ENCODE data around the gene SHH.

DNA sequence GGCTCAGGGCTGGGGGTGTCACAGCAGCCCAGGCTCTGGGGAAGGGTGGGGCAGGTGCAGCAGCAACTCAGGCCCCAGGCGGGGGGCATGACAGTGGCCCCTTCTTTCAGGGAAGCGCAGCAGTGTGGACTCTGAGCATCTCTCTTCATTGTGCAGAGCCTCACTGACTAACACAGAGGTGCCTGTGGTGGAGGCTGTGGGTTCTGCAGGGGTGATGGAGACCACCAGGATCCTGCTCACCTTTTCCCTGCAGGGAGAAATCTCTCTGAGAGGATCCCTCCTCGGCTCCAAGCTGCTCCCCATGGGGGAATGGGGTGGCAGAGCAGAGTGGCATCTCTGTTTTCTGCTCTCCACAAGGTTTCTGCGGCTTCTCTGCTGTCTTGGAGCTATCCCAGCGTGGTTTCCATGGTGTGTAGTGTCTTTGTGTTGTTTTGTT lies 37.8 kb upstream of the SHH start:
- TF ChIP-seq, protein P1, sequence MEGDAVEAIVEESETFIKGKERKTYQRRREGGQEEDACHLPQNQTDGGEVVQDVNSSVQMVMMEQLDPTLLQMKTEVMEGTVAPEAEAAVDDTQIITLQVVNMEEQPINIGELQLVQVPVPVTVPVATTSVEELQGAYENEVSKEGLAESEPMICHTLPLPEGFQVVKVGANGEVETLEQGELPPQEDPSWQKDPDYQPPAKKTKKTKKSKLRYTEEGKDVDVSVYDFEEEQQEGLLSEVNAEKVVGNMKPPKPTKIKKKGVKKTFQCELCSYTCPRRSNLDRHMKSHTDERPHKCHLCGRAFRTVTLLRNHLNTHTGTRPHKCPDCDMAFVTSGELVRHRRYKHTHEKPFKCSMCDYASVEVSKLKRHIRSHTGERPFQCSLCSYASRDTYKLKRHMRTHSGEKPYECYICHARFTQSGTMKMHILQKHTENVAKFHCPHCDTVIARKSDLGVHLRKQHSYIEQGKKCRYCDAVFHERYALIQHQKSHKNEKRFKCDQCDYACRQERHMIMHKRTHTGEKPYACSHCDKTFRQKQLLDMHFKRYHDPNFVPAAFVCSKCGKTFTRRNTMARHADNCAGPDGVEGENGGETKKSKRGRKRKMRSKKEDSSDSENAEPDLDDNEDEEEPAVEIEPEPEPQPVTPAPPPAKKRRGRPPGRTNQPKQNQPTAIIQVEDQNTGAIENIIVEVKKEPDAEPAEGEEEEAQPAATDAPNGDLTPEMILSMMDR (tag by site-specific recombination; IDR thresholded peaks at IDR 0.05): no peak
- no peak for TF ChIP-seq BCL11B (tag by site-specific recombination; IDR thresholded peaks at IDR 0.05; ENCODE audit: low read depth)
- TF ChIP-seq, protein P2, sequence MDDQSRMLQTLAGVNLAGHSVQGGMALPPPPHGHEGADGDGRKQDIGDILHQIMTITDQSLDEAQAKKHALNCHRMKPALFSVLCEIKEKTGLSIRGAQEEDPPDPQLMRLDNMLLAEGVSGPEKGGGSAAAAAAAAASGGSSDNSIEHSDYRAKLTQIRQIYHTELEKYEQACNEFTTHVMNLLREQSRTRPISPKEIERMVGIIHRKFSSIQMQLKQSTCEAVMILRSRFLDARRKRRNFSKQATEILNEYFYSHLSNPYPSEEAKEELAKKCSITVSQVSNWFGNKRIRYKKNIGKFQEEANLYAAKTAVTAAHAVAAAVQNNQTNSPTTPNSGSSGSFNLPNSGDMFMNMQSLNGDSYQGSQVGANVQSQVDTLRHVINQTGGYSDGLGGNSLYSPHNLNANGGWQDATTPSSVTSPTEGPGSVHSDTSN (CRISPR knock-in tag; IDR thresholded peaks at IDR 0.05): no peak
- TF ChIP-seq, protein P3, sequence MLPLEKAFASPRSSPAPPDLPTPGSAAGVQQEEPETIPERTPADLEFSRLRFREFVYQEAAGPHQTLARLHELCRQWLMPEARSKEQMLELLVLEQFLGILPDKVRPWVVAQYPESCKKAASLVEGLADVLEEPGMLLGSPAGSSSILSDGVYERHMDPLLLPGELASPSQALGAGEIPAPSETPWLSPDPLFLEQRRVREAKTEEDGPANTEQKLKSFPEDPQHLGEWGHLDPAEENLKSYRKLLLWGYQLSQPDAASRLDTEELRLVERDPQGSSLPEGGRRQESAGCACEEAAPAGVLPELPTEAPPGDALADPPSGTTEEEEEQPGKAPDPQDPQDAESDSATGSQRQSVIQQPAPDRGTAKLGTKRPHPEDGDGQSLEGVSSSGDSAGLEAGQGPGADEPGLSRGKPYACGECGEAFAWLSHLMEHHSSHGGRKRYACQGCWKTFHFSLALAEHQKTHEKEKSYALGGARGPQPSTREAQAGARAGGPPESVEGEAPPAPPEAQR (tag by site-specific recombination; IDR thresholded peaks at IDR 0.05): no peak
- no peak for TF ChIP-seq ZNF768 (tag by site-specific recombination; IDR thresholded peaks at IDR 0.05)
- no peak for TF ChIP-seq ZNF747 (tag by site-specific recombination; IDR thresholded peaks at IDR 0.05)
- TF ChIP-seq ZNF169 (tag by site-specific recombination; IDR thresholded peaks at IDR 0.05): no peak
- TF ChIP-seq, protein P4, sequence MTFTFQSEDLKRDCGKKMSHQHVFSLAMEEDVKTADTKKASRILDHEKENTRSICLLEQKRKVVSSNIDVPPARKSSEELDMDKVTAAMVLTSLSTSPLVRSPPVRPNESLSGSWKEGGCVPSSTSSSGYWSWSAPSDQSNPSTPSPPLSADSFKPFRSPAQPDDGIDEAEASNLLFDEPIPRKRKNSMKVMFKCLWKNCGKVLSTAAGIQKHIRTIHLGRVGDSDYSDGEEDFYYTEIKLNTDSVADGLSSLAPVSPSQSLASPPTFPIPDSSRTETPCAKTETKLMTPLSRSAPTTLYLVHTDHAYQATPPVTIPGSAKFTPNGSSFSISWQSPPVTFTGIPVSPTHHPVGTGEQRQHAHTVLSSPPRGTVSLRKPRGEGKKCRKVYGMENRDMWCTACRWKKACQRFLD (tag by site-specific recombination; IDR thresholded peaks at IDR 0.05): no peak
- TF ChIP-seq, protein P5, sequence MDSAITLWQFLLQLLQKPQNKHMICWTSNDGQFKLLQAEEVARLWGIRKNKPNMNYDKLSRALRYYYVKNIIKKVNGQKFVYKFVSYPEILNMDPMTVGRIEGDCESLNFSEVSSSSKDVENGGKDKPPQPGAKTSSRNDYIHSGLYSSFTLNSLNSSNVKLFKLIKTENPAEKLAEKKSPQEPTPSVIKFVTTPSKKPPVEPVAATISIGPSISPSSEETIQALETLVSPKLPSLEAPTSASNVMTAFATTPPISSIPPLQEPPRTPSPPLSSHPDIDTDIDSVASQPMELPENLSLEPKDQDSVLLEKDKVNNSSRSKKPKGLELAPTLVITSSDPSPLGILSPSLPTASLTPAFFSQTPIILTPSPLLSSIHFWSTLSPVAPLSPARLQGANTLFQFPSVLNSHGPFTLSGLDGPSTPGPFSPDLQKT (IDR thresholded peaks at IDR 0.05; ENCODE audit: borderline replicate concordance, low read depth, low read length): no peak
- no peak for TF ChIP-seq TRIM28 (IDR thresholded peaks at IDR 0.05; ENCODE audit: borderline replicate concordance, low read length)
- TF ChIP-seq, protein P6, sequence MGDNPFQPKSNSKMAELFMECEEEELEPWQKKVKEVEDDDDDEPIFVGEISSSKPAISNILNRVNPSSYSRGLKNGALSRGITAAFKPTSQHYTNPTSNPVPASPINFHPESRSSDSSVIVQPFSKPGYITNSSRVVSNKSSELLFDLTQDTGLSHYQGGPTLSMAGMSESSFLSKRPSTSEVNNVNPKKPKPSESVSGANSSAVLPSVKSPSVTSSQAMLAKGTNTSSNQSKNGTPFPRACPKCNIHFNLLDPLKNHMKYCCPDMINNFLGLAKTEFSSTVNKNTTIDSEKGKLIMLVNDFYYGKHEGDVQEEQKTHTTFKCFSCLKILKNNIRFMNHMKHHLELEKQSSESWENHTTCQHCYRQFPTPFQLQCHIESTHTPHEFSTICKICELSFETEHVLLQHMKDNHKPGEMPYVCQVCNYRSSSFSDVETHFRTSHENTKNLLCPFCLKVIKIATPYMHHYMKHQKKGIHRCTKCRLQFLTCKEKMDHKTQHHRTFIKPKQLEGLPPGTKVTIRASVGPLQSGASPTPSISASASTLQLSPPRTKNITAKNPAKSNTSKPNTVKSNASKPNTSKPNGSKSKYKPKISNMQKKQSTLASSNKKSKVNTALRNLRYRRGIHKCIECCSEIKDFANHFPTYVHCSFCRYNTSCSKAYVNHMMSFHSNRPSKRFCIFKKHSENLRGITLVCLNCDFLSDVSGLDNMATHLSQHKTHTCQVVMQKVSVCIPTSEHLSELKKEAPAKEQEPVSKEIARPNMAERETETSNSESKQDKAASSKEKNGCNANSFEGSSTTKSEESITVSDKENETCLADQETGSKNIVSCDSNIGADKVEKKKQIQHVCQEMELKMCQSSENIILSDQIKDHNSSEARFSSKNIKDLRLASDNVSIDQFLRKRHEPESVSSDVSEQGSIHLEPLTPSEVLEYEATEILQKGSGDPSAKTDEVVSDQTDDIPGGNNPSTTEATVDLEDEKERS (tag by site-specific recombination; IDR thresholded peaks at IDR 0.05): no peak
